GM18507 (cell line): ENCODE data around the gene ASIC4.

ENCODE experiments used
- DNase-seq: peaks from one replicate; pipeline ENCODE4 v3.0.0; 2011; ENCODE audit warnings: low read depth; ENCODE audit not compliant: insufficient read length; ENCODE audit errors: extremely low spot score
- FAIRE-seq: peaks from 2 replicates; lab custom pipeline; 2011; peaks lifted over from hg19 to GRCh38; lab: Jason Lieb, UNC

The ASIC4 gene

GRCh38 chr2:219561179-219562048 lies 47.1 kb downstream of the ASIC4 start:
- FAIRE-seq (no peak), DNase-seq (no peak)

GRCh38 chr2:219562049-219563020 lies 48.1 kb downstream of the ASIC4 start:
- no peak for DNase-seq
- no peak for FAIRE-seq

- no peak for FAIRE-seq
- DNase-seq = no peak
Observed at GRCh38 chr2:219563271-219563928, 49.1 kb downstream of the ASIC4 start.

- FAIRE-seq = no peak
- DNase-seq = no peak
Observed at GRCh38 chr2:219565130-219566080, 51.1 kb downstream of the ASIC4 start.

GRCh38 chr2:219566640-219567039 lies 52.4 kb downstream of the ASIC4 start:
- no peak for DNase-seq
- FAIRE-seq = no peak

GRCh38 chr2:219567131-219567530 lies 52.8 kb downstream of the ASIC4 start:
- DNase-seq (no peak), FAIRE-seq (no peak)

GRCh38 chr2:219567791-219568361 lies 53.6 kb downstream of the ASIC4 start:
- no peak for FAIRE-seq
- no peak for DNase-seq

GRCh38 chr2:219569041-219569440 lies 54.8 kb downstream of the ASIC4 start:
- DNase-seq (no peak), FAIRE-seq (no peak)

- no peak for FAIRE-seq
- no peak for DNase-seq
Observed at GRCh38 chr2:219569635-219570034, 55.4 kb downstream of the ASIC4 start.

- FAIRE-seq (no peak), DNase-seq (no peak)
Observed at GRCh38 chr2:219570194-219570923, 56.1 kb downstream of the ASIC4 start.

- DNase-seq = no peak
- FAIRE-seq = no peak
Observed at GRCh38 chr2:219570924-219571310, 56.6 kb downstream of the ASIC4 start.

GRCh38 chr2:219571311-219572236 lies 57.3 kb downstream of the ASIC4 start, which contains the start of gene OBSL1:
OBSL1 (minus strand) TSS chr2:219571539; CDS start chr2:219571232, 307 bp downstream.
- FAIRE-seq = no peak
- no peak for DNase-seq

- FAIRE-seq = no peak
- DNase-seq = no peak
Observed at GRCh38 chr2:219572237-219573001, 58.1 kb downstream of the ASIC4 start, which contains the start of gene INHA. INHA (plus strand) TSS chr2:219572310; CDS start chr2:219572375, 65 bp downstream.

GRCh38 chr2:219573166-219573565 lies 58.9 kb downstream of the ASIC4 start:
- FAIRE-seq (no peak), DNase-seq (no peak)

GRCh38 chr2:219574484-219575311 lies 60.4 kb downstream of the ASIC4 start:
- FAIRE-seq = no peak
- no peak for DNase-seq
